Measurements from ENCODE around the gene NAT10.
A peak's percentile ranks its signal among the peaks of the same experiment; 100 is the strongest.
"Not testable (repeated sequence)": the region's sequence is repeated elsewhere in the genome, so short reads cannot be mapped to it uniquely, and the experiment has no call there.

Gene NAT10

DNA sequence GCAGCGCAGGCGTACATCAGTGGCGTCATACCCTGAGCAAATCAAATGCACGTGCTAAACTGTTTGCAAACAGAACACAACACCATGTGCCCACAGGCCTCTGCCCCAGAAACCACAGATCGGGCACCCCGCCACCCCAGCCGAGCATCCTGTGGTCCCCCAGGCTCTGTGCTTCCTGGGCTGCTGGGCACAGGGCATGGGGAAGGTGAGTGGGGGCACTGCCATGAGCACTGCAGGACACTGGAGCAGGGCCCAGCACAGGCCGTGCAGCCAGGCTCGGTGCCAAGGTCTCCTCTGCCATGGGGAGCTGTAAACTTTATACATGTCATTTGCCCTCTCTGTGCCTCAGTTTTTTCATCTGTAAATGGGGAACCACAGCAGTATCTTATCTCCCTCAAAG lies 62.5 kb downstream of the NAT10 start:
- DNase-seq (ENCODE audit: low read depth in 2 of 2), result no peak

GRCh38 chr11:34168642-34169420 lies 63.4 kb downstream of the NAT10 start:
- DNase-seq (ENCODE audit: low read depth in 2 of 2), result no peak

DNA sequence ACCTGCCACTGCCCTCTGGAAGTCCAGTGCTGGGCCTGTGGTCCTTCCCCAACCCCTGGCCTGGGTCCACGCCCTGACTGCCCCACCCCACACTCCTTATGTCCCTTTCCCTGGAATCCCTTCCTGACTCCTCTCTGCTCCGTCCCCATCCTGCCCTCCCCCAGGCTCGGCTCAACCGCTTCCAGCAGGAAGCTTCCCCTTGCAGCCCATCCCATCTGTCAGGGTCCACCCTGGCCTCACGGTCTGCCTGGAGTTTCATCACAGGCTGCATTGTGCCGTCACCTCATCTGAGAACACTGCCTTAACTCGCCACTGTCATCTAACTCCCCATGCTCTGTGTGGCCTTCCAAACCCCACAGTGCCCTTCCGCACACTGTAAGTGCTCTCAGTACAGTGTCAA lies 64.3 kb downstream of the NAT10 start:
- DNase-seq (ENCODE audit: low read depth in 2 of 2), result no peak

- no peak for DNase-seq (ENCODE audit: low read depth in 2 of 2)
These were observed 67.6 kb downstream of the NAT10 start for GRCh38 chr11:34173050-34173449.

- peak; percentile 60 to 66 for DNase-seq (ENCODE audit: low read depth in 2 of 2)
These were observed 69.1 kb downstream of the NAT10 start for GRCh38 chr11:34174412-34175041.

DNA sequence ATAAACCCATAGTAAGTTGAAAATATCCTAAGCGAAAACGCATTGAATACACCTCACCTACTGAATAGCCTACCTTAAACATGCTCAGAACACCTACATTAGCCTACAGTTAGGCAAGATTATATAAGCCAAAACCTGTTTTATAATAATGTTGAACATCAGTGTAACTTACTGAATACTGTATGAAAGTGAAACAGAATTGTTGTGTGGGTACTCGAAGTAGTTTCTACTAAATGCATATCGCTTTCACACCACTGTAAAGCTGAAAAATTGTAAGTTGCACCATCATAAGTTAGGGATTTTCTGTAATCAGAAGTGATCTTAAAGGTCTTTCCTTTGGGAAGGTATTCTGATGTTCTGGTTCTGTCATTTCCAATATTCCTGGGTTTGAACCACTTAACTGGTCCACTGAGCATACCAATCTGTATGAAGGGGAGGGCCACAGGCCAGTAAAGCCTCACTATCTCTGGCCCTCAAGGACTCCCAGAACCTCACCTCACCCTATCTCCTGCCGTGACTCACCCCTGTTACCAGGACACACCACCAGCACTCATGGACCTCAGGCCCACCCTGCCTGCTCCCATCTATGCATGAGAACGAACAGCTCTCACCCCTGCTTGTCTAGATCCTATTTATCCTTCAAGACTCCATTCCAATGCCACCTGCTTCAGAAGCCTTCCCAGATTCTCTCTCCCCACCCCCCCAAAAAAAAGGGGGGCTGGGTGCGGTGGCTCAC lies 70.0 kb downstream of the NAT10 start:
- DNase-seq (ENCODE audit: low read depth in 2 of 2), result no peak

- no peak for DNase-seq (ENCODE audit: low read depth in 2 of 2)
These were observed 71.4 kb downstream of the NAT10 start for GRCh38 chr11:34176751-34177209.

DNA sequence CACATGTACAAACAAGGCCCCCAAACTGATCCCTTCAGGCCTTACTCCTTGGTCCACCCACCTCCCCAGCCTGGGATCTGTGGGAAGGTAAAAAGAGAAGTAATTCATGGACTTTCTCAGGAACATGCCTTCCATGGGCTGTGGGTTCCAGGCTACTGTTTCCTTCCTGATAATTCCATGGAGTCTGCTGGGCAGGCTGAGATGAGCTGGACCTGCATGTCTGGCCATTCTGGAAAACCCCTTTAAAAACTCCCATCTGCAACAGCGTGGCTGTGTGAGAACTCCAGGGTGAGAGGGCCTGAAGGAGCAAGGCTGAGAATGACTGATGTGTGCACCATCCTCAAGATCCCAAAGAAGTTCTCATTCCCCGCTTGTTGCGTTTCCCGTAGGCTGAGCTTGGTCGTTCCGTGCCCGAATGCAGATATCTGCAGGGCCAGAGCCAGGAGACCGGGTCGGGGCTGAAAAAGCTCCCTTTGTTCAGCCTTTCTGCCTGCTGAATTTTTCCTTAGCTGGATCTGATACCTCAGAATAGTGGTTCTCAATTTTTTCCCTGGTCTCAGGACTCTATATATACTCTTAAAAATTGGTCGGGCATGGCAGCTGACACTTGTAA lies 72.9 kb downstream of the NAT10 start:
- no peak for DNase-seq (ENCODE audit: low read depth in 2 of 2)

GRCh38 chr11:34179026-34179675 lies 73.7 kb downstream of the NAT10 start:
- DNase-seq (ENCODE audit: low read depth in 2 of 2), result no peak

DNA sequence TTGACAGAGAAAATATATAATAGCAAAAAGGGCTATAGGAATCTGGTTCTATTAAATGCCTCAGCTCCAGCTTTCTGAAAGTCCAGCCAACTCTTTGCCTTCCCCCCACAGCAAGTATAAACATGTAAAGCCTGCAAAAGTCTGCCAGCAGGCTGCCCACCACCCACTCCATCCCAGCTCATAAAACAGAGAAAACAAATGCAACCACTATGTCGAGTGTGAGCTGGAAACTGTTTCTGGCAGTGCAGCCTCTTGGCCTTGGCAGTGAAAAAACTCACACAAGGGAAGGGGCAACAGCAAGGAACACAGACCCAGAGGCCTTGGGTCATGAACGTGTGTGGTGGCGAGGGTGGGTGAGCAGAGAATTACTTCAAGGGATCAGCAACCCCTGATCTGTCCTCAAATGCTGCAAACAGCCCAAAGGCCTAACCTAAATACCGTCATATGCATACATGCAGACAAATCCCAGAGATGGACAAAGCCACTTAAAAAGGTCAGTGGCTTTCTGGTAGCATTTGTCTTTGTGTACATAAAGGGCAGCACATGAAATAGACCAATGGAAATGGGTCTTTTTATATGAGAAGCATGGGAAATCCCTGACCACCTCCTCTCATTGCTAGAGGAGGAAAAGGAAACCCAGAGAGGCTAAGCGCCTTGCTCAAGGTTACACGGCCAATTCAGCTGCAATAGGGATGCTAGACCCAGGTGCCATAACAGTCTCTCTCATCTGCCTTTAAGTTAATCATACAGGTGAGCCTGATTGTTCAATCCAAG lies 74.8 kb downstream of the NAT10 start:
- DNase-seq (ENCODE audit: low read depth in 2 of 2), result no peak

DNA sequence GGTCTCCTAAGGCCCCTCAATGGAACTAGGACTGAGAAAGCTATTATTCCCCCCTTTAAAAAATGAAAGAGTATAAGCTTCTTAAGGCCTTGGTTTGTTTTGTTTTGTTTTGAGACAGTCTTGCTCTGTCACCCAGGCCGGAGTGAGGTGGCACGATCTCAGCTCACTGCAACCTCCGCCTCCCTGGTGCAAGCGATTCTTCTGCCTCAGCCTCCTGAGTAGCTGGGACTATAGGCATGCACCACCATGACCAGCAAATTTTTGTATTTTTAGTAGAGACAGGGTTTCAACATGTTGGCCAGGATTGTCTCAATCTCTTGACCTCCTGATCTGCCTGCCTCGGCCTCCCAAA lies 75.4 kb downstream of the NAT10 start:
- not testable (repeated sequence) for DNase-seq (ENCODE audit: low read depth in 2 of 2)

DNA sequence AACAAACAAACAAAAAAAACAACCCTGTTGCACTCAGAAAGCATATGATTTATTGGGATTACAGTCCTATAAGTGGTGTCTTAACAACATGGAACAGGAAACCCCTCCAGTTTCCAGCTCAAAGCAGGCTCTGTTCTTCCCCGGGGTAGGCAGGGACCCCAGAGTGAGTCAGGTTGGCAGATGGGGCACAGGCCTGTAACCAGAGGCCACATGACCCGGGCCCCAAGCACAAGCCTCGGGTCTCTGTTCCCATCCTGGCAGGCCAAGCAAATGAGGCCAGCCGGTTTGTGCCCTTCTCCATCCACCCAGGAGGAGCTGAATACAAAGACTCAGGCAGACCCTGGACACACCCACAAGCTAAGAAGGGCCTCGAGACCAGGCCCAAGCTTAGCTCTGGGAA lies 75.8 kb downstream of the NAT10 start:
- DNase-seq (ENCODE audit: low read depth in 2 of 2), result no peak

- DNase-seq (ENCODE audit: low read depth in 2 of 2), result no peak
These were observed 76.5 kb downstream of the NAT10 start for GRCh38 chr11:34181856-34182405.

DNA sequence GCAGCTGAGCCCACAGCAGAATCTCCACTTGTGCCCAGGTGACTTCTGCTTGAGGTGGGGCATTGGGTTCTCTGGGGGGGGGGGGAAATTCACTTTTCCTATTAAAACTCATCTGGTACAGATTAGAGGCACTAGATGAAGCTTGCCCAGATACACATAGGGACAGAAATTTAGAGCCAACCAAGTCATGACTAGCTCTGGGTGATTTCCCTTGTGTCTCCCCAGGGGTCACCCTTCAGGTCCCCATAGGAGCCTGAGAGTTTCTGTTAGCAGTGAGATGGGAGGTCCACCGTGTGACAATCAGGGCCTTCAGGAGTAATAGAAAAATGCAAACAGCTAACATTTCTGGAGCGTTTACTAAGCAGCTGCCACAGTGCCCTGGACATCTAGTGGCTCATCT lies 77.0 kb downstream of the NAT10 start:
- no peak for DNase-seq (ENCODE audit: low read depth in 2 of 2)

- DNase-seq (ENCODE audit: low read depth in 2 of 2), result no peak
These were observed 77.7 kb downstream of the NAT10 start for GRCh38 chr11:34182921-34183685.

DNA sequence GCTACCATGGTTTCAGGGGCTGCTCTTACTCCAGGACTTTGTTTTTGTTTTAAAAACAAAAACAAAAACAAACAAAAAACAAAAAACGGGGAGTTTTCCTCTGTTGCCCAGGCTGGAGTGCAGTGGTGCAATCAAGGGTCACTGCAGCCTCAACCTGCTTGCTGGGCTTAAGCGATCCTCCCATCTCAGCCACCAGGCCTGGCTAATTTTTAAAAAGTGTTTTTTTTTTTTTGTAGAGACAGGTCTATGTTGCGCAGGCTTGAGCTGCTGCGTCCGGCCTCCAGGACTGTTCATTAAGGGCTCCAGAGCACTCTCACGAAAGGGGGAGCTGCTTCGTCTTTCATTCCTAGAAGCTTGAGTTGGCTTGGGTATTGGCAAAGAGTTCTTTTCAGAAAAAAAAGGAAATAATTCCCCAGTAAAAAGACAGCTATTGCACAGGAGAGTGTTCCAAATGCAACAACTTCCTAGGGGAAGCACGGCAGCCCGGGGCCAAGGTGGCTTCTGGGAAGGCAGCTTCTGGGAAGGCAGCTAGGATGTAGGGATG lies 78.5 kb downstream of the NAT10 start:
- no peak for DNase-seq (ENCODE audit: low read depth in 2 of 2)

DNA sequence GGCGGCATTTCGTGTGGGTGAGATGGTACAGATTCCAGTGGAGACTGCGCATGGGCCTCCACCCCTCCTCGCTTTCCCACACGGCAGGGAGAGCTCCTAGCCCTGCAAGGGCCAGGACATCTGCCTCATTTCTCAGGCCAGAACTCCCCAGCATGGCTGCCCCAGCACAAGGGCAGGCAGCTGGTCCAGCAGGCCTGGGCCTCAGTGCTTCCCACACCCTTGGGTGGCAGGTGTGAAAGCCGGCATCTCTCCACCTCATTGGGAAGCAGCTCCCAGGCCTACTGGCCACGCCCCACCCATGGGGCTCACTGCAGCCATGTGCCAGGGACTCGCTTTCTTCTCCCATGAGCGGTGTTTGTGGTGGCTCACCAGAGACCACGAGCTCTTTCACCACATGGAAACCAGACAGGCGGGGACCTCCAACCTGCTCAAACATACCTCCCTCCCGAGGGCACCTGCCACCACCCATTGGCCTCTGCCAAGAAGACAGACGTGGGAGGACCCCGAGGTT lies 79.1 kb downstream of the NAT10 start:
- DNase-seq (ENCODE audit: low read depth in 2 of 2), result no peak

GRCh38 chr11:34185926-34186841 lies 80.8 kb downstream of the NAT10 start:
- no peak for DNase-seq (ENCODE audit: low read depth in 2 of 2)

Data from stimulated activated CD8-positive, alpha-beta memory T cell treated with anti-CD3 and anti-CD28 coated beads, Interleukin-7, amount 100 ng/mL, for 1 hour (primary cell).